Fibroblast of lung (primary cell): ENCODE data around the gene RXRA. TPM values are rescaled to one million over a fixed set of nuclear protein-coding genes. Genes with fewer than 3 reads are reported as not detected.

Experiments used
- DNase-seq, 2 donors: peaks; one replicate each; pipeline versions ENCODE4 v3.0.0 to v3.0.0-alpha.2; 2010; ENCODE audit warnings: low read depth in 2 of 2
- H2AFZ ChIP-seq: 2 replicates; pipeline ENCODE4 v1.5.1; 2012; ENCODE audit warnings: low read length, control low read depth, inconsistent platforms
- H3K27ac ChIP-seq: 2 replicates; pipeline ENCODE4 v1.5.1; 2011; ENCODE audit warnings: low read length, control low read depth; ENCODE audit not compliant: insufficient read depth
- H3K27me3 ChIP-seq: 2 replicates; pipeline ENCODE4 v1.5.1; 2011; ENCODE audit warnings: mild to moderate bottlenecking, low read length; ENCODE audit not compliant: control insufficient read depth, insufficient read depth
- H3K36me3 ChIP-seq: 2 replicates; pipeline ENCODE4 v1.5.1; 2011; ENCODE audit warnings: low read length; ENCODE audit not compliant: control insufficient read depth, insufficient read depth
- H3K4me1 ChIP-seq: 2 replicates; pipeline ENCODE4 v1.5.1; 2011; ENCODE audit warnings: low read length; ENCODE audit not compliant: control insufficient read depth, insufficient read depth; ENCODE audit errors: extremely low read depth
- H3K4me2 ChIP-seq: 2 replicates; pipeline ENCODE4 v1.5.1; 2011; ENCODE audit warnings: low read length, control low read depth; ENCODE audit not compliant: insufficient read depth; ENCODE audit errors: extremely low read depth
- H3K4me3 ChIP-seq, 4 experiments: fragments of 200-600 bp in 1 of 4; sonication (generic) in 1 of 4; replicated peaks in 1 of 4; 2 replicates each; pipeline ENCODE4 v1.5.1; 2011 to 2016; ENCODE audit warnings: low read length in 4 of 4, low read depth in 3 of 4, mild to moderate bottlenecking in 3 of 4, control low read depth in 2 of 4, inconsistent platforms in 1 of 4, mixed read lengths in 1 of 4; ENCODE audit not compliant: insufficient read depth in 1 of 4; ENCODE audit errors: control extremely low read depth in 1 of 4
- H3K79me2 ChIP-seq: 2 replicates; pipeline ENCODE4 v1.5.1; 2012; ENCODE audit warnings: mild to moderate bottlenecking, low read length, inconsistent platforms; ENCODE audit not compliant: control insufficient read depth, insufficient read depth
- H3K9ac ChIP-seq: 2 replicates; pipeline ENCODE4 v1.5.1; 2011; ENCODE audit warnings: mild to moderate bottlenecking, low read length, control low read depth; ENCODE audit not compliant: insufficient read depth
- H3K9me3 ChIP-seq: 2 replicates; pipeline ENCODE4 v1.5.1; 2012; ENCODE audit warnings: low read depth, low read length; ENCODE audit not compliant: control insufficient read depth, insufficient read depth
- H4K20me1 ChIP-seq: 2 replicates; pipeline ENCODE4 v1.5.1; 2011; ENCODE audit warnings: low read length; ENCODE audit not compliant: control insufficient read depth, insufficient read depth; ENCODE audit errors: extremely low read depth
- CTCF ChIP-seq, 2 donors: IDR thresholded peaks in 1 of 2; conservative IDR thresholded peaks in 1 of 2; 1 replicate in 1 of 2; 2 replicates in 1 of 2; pipeline ENCODE4 v1.5.1; 2011 to 2012; ENCODE audit warnings: low read length in 2 of 2, control low read depth in 1 of 2, inconsistent platforms in 1 of 2, low read depth in 1 of 2, mild to moderate bottlenecking in 1 of 2
- EZH2 ChIP-seq: IDR thresholded peaks from 2 replicates; pipeline ENCODE4 v1.5.1; 2012; ENCODE audit warnings: low read length, control low read depth, mild to moderate bottlenecking; ENCODE audit errors: missing control alignments
- polyA plus RNA-seq, 2 donors: library from polyadenylated mRNA; depleted of rRNA in 1 of 2; stranded (reverse) in 1 of 2; unstranded in 1 of 2; fragments of >200 nt; gene quantifications; 2 replicates each; pipeline ENCODE4 v1.2.1, GENCODE V29; 2011 to 2012; ENCODE audit warnings: missing spikeins in 1 of 2
- total RNA-seq: library from RNA; depleted of rRNA; stranded (reverse); fragments of >200 nt; gene quantifications from 2 replicates; pipeline ENCODE4 v1.2.1, GENCODE V29; 2014

RXRA gene
- total and polyA plus RNA-seq, 2 donors (not counting 1 experiment from before 2014, with no cell fraction given), result 13.3 to 14.9 TPM

- Histone ChIP-seq H3K36me3 (peaks cover 3% of the 10 kb centered on the region), H3K9ac (no peak overlapping the region), H3K9me3 (no peaks in the 10 kb centered on the region), H3K27me3 (peaks cover 3% of the 10 kb centered on the region), H3K27ac (no peak overlapping the region), H3K79me2 (no peaks in the 10 kb centered on the region), H3K4me2 (no peak overlapping the region), H3K4me1 (peaks cover 18% of the 10 kb centered on the region), H4K20me1 (no peaks in the 10 kb centered on the region), H2AFZ (no peak overlapping the region), H3K4me3 (no peak overlapping the region)
- DNase-seq, result no peak
- no peak for TF ChIP-seq CTCF (conservative IDR thresholded peaks at IDR 0.05 in 1 of 2, IDR thresholded peaks at IDR 0.05 in 1 of 2; ENCODE audit: low read depth in 1 of 2, low read length in 2 of 2)
- no peak for TF ChIP-seq EZH2
Measured at GRCh38 chr9:134438195-134438788, 112.0 kb downstream of the RXRA start.

GRCh38 chr9:134439368-134439784 is 113.1 kb downstream of the RXRA start:
- no peak overlapping the region for H3K27ac ChIP-seq
- H3K9me3 ChIP-seq, result no peaks in the 10 kb centered on the region
- no peak overlapping the region for H2AFZ ChIP-seq
- peaks cover 3% of the 10 kb centered on the region for H3K27me3 ChIP-seq
- no peak overlapping the region for H3K4me3 ChIP-seq
- TF ChIP-seq EZH2 (no peak), CTCF (conservative IDR thresholded peaks at IDR 0.05 in 1 of 2, IDR thresholded peaks at IDR 0.05 in 1 of 2; ENCODE audit: low read depth in 1 of 2, low read length in 2 of 2) (no peak)
- H4K20me1 ChIP-seq, result no peaks in the 10 kb centered on the region
- peaks cover 24% of the 10 kb centered on the region for H3K4me1 ChIP-seq
- DNase-seq, result no peak
- H3K4me2 ChIP-seq, result no peak overlapping the region
- H3K79me2 ChIP-seq, result no peaks in the 10 kb centered on the region
- H3K36me3 ChIP-seq, result peaks cover 3% of the 10 kb centered on the region
- H3K9ac ChIP-seq, result no peak overlapping the region

- H3K4me3 ChIP-seq, result no peak overlapping the region
- H3K27ac ChIP-seq, result no peak overlapping the region
- H3K4me1 ChIP-seq, result peaks cover 19% of the 10 kb centered on the region
- no peak for DNase-seq
- no peak for TF ChIP-seq CTCF (conservative IDR thresholded peaks at IDR 0.05 in 1 of 2, IDR thresholded peaks at IDR 0.05 in 1 of 2; ENCODE audit: low read depth in 1 of 2, low read length in 2 of 2)
- H3K36me3 ChIP-seq, result peaks cover 3% of the 10 kb centered on the region
- no peaks in the 10 kb centered on the region for H4K20me1 ChIP-seq
- no peaks in the 10 kb centered on the region for H3K9me3 ChIP-seq
- H3K4me2 ChIP-seq, result no peak overlapping the region
- H3K9ac ChIP-seq, result no peak overlapping the region
- peaks cover 3% of the 10 kb centered on the region for H3K27me3 ChIP-seq
- no peaks in the 10 kb centered on the region for H3K79me2 ChIP-seq
- no peak overlapping the region for H2AFZ ChIP-seq
Measured at GRCh38 chr9:134440636-134441226, 114.5 kb downstream of the RXRA start.
